Stimulated activated CD4-positive, alpha-beta T cell treated with anti-CD3 and anti-CD28 coated beads, TNF-alpha, amount 100 ng/mL, for 1 hour (primary cell): ENCODE measurements around the gene RSPH1.

ENCODE experiments used
- DNase-seq, 3 donors: peaks; one replicate each; pipeline ENCODE4 v3.0.0-alpha.2; 2020; ENCODE audit warnings: low read depth in 3 of 3, low spot score in 1 of 3

RSPH1 gene

DNA sequence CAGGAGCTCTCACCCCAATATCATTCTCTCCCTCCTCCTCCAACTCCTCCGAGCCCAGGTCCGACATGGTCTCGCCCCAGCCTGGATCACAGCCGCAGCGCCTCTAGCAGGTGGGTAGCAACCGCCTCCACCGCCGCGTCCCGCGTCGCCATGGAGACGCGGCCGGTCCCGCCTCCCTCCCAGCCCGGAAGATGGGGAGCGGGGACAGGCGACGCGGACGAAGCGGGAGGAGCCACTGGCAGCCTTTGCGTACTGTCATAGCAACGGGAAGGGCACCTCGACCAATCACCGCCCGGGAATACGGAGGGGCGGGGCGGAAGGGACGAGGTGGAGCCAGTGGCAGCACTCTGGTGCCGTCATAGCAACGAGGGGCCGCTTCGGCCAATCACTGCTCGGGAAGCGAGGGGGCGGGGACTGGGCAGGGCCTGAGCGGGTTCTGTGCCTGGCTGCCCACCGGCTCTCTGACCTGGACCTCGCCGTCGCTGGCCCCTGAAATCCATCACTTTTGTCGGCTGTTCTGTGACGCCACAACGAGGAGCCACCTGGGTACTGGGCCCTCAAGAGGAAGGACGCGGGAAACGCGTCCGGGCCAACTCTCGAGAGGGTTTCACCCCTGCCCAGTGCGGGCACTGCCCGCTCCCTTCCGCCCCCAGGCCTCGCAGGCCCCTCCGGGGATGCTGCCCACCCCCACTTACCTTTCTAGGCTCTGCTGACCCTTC is at the start of gene RSPH1:
Gene RSPH1, minus strand, starts transcription at position 105 of the 719 bp plus-strand sequence. Its CDS starts 38 bp downstream, at position 67.
- peak; percentile 97 to 98 (median 98) for DNase-seq

DNA sequence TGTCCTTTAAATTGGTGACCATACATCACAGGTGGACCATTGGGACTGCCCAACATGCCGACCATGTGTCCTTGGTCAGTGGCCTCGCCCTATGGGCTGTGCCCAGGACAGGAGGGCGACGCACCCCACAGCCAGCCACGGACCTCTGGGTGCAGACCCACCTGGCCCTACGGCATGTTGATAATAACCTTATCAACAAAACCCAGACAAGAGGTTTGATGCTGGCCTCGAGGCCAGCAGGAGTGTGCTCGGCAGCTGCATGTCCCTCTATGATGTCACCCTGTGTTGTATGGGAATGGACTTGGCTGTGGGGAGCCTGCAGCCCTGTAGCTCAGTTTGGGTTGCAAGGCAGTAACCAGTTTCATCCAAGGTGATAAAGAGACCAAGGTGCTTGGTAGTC is 49.7 kb upstream of the RSPH1 start:
- DNase-seq = no peak

DNA sequence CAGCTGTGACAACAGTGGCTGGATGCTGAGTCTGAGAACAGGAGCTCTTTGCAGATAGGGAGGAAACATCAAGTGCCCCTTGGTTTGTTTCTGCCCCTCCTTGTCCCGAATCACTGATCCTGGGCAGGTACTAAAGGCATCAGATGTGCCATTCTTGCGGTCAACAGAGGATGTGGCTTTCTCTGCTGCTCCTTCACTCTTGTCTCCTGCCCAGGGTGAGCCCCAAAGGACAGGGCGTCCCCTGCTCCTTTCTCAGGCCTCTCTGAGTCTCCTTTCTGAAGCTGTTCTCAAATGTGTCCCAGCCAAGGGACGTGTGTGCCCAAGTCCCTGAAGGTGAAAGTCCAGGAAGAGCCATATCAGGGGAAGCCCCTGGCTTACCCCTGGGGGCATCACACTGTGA is 49.3 kb upstream of the RSPH1 start:
- DNase-seq = no peak

DNA sequence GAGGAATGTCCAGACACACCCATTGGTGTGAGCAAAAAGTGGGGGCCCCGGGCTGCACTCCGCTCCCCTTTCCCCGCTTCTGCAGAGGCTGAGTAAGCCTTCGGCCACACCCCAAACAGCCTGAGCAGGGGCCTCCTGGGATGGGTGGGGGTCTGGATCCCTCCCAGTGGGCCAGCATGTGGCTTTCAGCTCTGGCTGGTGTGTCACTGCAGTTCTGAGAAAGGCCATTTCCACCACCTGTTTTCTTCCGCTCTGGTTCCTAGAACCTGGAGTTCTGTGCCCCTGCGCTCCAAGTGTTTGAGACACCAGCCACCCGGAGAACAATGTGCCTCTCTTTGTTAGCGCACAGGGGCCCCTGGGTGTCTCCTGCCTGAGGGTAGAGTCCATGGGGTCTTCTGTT is 48.5 kb upstream of the RSPH1 start:
- DNase-seq = no peak

DNA sequence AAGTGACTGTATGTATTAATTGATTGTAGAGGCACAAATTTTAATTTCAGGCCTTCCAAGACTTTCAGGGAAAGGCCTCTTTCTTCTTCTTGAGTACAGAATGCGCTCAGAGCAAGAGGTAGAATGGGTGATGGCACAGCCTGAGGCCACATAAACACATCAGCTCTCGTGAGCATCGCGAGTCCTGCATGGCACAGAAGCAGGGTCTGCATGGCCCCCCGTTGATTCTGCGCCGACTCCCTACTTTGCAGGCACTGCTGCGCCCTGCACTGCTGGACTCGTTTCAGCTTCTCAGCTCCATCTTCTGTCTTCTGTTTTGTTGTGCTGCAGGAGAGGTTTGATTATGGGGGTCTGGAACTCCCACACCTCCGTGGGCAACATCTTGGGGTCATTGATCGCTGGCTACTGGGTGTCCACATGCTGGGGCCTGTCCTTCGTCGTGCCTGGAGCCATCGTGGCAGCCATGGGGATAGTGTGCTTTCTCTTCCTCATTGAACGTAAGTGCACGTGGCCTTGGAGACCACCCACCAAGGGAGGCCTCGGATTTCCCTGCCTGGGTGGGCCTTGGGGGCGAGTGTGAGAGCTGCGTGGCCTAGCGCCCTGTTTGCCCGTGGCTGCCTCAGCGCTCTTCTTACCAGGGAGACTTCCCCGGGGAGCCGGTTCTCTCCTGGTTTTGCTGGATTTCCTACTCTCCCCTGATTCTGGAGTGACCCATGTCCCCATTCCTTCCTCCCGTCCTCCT is 47.3 kb upstream of the RSPH1 start:
- no peak for DNase-seq

DNA sequence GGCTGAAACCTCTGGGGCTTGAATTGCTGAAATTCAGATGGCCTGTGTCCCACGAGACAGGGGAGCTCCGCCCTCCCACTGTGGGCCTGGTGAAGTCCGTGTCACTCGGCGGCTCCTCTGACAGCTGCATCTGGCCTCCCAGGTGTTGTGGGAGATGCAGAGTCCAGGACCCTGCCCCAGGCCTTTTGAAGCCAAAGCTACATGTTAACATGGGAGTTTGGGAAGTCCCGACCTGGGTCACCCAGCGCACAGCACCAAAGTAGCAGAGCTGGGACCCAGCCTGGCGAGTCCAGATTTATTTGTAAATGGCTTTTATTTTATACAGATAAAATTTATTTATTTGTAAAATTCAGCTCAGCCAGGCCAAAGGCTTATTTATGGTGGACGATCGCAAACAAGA is 46.6 kb upstream of the RSPH1 start:
- no peak for DNase-seq

DNA sequence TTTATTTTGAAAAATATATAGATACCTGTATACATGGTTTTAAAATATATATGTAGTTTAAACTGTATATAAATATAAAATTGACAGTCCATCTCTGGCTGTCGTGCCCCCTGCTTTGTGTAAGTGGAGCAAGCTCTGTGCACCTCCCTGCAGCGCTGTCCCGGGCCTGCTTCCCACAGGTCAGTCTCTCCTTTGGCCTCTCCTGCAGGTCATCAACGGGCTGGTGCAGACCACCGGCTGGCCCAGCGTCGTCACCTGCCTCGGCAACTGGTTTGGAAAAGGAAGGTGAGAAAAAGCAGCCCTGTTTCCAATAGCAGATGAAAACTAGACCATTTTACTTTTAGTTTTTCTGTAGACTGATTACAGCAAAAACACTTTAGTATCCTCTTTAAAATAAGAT is 46.2 kb upstream of the RSPH1 start:
- DNase-seq = no peak

DNA sequence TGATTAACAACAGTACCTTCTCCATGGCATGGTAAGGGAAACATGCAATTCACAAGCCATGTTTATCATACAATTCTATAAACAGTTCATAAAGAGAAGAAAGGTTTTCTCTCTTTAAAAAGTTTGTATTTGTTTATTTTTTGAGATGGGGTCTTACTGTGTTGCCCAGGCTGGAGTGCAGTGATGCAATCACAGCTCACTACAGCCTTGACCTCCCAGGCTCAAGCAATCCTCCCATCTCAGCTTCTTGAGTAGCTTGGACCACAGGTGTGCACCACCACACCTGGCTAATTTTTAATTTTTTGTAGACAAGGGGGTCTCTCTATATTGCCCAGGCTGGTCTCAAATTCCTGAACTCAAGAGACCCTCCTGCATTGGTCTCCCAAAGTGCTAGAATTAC is 45.6 kb upstream of the RSPH1 start:
- DNase-seq = no peak

DNA sequence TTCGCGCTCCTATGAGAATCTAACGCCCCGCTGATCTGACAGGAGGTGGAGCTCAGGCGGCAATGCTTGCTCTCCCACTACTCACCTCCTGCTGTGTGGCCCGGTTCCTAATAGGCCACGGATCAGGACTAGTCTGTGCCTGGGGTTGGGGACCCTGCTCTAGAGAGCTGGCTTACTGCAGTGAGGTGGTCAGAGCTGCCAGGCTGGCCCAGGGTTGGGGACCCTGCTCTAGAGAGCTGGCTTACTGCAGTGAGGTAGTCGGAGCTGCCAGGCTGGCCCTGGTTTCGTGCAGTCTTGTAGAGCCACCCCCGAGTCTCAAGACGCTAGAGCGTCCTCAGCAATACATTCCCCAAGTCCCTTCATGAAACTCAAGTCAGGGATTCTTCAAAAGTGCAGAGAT is 45.1 kb upstream of the RSPH1 start:
- no peak for DNase-seq

DNA sequence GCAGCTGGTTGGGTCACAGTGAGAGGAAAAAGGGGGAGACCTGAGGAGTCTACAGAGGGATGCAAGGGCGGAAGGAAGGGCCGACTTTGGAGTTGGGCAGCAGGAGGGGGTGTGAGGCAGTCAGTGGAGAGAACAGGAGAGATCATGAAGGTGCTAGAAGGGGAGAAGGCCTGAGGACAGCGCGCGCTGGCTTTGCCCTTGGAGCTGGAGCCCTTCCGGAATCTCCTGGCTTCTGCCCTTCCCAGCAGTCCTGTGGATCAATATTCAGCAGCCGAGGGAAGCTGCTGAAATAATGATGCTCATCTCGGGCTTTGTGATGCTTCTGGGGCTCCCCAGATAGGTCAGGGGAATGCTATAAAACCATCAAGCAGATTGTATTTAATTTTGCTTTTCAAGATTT is 44.4 kb upstream of the RSPH1 start:
- DNase-seq = no peak

DNA sequence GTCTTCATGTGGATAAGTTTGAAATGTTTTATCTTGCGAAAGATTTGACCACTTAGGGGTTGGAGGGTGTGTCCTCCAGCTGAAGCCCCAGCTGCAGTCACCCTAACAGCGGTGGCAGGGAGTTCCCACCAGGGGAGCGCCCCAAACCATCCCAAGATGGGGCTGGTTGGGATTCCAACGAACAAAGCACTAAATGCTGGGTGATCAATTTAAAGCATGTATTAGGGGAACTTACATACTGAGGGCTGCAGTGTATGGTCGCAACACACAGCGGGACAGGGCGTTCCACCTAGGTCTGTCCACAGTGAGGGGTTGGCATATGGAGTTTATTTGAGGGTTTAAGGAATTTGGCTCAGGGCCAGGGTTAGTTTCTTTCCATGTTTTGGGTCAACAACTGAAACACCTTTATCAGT is 43.9 kb upstream of the RSPH1 start:
- DNase-seq = no peak

DNA sequence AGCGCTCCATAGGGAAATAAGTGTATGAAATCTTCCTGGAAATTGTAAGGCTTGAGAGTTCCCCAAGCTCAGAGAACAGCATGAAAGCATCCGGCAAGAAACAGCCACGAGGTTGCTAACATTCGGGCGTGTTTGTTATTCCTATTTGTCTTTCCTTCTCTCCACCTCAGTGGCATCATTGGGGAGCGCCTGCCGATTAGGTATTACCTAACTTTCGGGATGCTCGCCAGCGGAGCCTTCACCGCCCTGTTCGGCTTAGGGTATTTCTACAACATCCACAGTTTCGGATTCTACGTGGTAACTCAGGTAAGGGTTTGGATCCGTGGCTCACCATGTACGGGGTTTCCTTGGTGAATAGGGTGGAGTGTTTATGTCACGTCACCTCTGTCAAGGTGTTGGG is 43.3 kb upstream of the RSPH1 start:
- DNase-seq = no peak

DNA sequence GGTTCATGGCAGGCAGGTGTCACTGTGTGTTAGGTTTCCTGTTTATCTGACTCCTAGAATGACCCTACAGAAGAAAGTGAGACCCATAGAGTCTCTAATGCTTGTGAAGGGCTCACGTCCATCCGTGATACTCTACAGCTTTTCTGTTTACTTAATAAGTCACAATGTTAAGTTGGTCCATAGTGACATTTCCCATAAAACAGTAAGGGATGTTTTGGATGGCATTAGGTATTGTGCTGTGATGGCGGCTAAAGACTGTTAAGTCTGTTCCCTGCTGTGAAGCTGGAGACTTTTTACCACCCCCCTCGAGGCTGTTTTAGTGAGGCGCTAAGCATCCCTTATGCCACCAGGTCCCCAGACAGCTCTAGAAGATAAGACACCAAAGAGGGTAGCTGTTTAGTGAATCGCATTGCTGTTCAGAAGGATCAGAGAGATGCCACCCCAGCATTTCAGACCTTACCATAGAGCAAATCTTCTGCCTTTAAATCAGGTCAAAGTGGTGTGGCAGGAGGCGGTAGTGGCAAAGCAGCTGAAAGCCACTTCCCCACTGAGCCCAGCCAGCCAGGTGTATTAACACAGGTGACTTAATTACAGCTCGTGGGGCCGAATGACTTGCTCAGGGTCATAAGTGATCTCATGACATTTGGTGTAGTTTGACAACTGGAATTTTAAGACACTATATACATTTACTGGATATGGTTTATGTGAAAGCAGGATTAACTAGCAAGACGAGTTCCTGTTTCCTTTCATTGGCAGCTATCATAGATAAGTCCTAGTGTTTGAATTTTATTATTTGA is 42.7 kb upstream of the RSPH1 start:
- no peak for DNase-seq

DNA sequence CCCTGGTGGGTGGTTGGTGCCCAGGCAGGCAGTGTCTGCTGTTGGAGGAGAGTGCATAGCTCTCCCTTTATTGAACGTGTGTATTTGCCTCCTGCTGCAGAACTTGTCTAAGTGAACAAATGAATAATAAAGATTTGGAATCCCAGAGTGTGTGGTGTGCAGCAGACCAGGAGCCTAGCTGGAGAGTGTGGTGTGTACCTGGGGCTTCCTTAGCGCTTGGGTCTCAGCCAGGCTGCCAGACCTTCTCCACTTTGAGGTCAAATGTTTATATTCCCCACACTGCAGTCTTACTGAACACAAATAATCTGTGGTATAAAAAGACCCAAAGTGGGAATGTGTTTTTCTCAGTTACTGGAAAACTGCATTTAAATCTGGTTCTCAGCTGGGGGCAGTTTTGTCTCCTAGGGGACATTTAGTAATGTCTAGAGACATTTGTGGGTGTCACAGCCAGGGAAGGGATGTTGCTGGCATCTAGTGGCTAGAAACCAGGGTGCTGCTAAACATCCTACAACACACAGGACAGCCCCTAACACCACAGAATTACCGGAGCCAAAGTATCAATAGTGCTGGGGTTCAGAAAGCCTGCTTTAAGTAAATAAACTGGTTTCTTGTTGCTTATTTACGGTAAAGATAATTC is 41.2 kb upstream of the RSPH1 start:
- DNase-seq = no peak

DNA sequence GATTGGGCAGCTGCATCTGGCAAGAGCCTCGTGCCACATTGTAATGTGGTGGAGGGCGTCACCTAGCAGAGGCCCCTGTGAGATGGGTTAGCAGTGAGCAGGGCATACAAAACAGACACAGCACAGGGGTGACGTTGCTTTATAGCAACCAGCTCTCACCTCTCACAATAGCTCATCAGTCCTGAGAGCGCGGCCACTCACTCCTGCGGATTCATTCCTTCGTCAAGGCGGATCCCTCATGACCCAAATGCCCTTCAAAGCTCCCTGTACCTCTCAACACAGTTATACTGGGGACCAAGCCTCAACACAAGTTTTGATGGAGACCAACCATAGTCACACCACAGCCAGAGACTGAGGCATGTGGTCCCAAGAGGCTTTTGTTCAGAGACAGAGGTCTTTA is 40.6 kb upstream of the RSPH1 start:
- DNase-seq = no peak

DNA sequence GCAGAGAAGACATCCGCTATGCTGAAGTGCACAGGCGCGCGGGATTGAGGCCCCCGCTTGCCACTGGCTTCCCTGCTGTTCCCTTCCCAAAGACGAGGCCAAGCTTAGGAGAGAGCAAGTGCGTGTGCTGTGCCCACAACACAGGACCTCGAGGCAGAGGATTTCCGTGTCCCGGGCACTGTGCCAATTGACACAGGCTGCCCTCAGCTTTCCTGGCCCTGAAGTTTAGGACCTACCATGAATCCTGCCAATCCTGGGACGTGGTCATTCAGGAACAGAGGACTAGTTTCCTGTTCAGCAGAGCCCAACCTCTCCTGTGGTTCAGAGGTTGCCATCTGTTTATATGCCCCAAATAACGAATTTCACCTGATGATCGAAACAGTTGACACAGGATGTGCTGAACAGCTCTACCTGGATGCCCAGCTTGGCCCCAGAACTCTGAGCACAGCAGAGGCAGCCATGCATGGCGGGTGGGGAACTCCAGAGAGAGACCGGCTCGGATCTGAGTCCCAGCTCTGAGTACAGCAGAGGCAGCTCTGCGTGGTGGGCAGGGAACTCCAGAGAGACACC is 39.7 kb upstream of the RSPH1 start:
- no peak for DNase-seq

DNA sequence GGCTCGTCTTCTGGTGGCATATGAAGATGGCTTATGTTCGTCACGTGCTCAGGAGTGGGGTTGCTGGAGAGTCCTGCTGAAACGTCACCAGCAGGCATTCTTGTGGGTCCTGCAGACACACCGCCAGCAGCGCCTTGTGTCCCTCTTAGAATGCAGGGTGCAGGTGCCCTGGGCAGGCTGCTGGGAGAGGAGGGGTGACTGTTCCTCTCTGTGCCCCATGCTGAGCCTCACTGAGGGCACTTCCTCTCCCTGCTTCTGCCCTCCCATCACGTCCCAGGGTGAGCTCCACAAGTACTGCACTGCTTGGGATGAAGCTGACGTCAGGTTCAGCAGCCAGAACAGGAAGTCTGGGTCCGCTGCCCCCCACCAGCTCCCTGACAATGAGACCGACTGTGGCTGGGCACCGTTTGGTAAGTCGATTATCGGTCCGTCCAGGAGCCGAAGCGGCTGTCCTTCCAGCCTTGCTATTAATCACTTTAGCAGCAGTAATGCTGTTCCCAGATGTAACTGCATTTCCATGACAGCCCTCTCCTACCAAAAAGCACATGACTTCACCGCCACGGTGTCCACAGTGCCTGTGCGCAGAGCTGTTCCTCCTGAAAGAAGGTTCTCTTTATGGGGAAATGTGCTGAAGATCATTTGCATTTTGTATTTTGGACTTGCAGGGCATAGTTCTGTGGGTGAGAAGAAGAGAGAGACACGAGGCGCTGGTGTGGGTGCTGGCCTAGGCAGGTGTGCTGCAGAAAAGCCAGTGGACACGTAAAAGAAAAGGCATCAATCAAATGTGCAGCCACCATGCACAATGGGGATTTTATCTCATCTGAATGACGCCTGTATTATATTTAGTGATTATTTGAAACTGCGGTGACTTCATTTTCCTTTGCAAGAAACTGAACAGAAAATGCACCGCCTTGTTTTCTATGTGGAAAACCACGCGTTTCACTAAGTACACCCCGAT is 38.7 kb upstream of the RSPH1 start:
- no peak for DNase-seq

DNA sequence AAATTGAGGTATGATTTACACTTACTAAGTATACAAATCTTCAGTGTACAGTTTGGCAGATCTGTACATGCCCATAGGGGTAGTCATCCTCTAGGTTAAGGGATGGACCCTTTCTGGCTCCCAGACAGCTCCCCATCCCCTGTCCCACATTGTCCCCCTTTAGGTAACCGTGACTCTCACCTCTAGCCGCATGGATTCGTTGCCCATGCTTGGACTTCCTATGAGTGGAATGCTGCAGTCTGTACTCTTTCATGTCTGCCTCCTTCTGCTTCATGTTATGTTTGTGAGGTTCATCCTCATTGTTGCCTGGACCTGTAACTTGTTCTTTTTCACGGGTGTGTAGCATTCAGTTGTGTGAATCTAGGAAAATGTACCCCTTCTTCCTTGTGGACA is 37.9 kb upstream of the RSPH1 start:
- DNase-seq = no peak

DNA sequence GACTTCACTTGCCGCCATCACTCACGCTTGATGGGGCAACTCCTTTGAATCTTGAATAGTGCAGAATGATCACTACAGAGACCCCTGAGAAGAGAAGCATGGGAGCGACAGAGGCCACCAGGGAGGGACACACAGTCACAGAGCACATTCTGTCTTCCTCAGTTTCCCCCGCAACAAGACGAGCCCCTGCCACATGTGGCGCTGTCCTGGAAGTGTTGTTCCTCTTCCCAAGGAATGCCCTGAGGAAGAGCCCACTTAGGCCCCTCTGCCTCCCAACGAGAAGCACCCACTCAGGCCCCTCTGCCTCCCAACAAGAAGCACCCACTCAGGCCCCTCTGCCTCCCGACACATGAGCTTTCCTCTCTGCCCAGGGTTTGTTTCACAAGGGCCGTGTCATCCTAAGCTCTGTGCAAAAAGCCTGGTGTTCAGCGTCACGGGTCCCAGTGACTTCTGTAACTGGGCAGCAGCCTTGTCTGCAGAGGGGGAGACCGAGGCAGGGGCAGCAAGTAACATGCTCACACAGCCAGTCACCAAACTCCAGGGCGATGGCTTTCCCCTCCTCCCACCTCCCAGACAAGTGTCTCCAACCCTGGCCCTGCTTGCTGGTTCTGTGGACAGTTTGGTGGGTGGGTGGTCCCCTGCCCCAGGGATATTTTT is 37.4 kb upstream of the RSPH1 start:
- DNase-seq = no peak
